ENCODE results near the gene MEGF6. TPM values are rescaled to one million over a fixed set of nuclear protein-coding genes. Genes with fewer than 3 reads are reported as not detected.
A peak's percentile ranks its signal among the peaks of the same experiment; 100 is the strongest.

The MEGF6 gene
- total and polyA plus RNA-seq, 2 donors (not counting 1 experiment from before 2014, with no cell fraction given), result 43.2 to 77.3 TPM

GRCh38 chr1:3650248-3651025 lies 39.1 kb upstream of the MEGF6 start:
- no peaks in the 10 kb centered on the region for H3K9me3 Mint-ChIP-seq (ENCODE audit: insufficient read depth)
- peak; percentile 55 for DNase-seq
- peak overlapping the region; percentile 73 for H3K27ac Mint-ChIP-seq
- peak overlapping the region; percentile 91 for H3K4me3 Mint-ChIP-seq
- intact Hi-C loops (cut with micrococcal nuclease), result loop anchor here (1.0 to 10.0 kb wide), 4 partner anchors 16 to 254 kb away; partner anchors contain the start of gene C1orf174
- Histone ChIP-seq H2AFZ (ENCODE audit: insufficient read depth, low read depth, low read length, poor library complexity, severe bottlenecking) (peak overlapping the region; percentile 96), H4K20me1 (ENCODE audit: control insufficient read depth, insufficient read depth, low read length, poor library complexity, severe bottlenecking) (no peaks in the 10 kb centered on the region), H3K4me2 (replicated peaks; ENCODE audit: low read depth, low read length, poor library complexity, severe bottlenecking) (peak overlapping the region; percentile 97), H3K27me3 (replicated peaks in 1 of 4; ENCODE audit: control extremely low read depth in 1 of 4, control insufficient read depth in 3 of 4, insufficient read depth in 4 of 4, low read length in 3 of 4) (peaks cover 0 to 40% (median 25%) of the 10 kb centered on the region in 4 experiments), H3K9me3 (ENCODE audit: control extremely low read depth in 1 of 3, control insufficient read depth in 2 of 3, insufficient read depth in 1 of 3, low read length in 2 of 3) (peaks cover 0 to 27% (median 0%) of the 10 kb centered on the region in 3 donors), H3K27ac (ENCODE audit: low read length in 2 of 2) (no peak overlapping the region), H3K4me3 (ENCODE audit: control extremely low read depth in 1 of 5, extremely low read depth in 1 of 5, insufficient read depth in 1 of 5, low read depth in 2 of 5, low read length in 4 of 5) (peak overlapping the region; percentile 25 to 90 (median 79)), H3K36me3 (replicated peaks in 1 of 2; ENCODE audit: control extremely low read depth in 1 of 2, control insufficient read depth in 1 of 2, extremely low read depth in 1 of 2, insufficient read depth in 2 of 2, low read length in 1 of 2) (peaks cover 0 to 16% of the 10 kb centered on the region in 2 experiments), H3K79me2 (ENCODE audit: control insufficient read depth, insufficient read depth, low read length) (peaks cover 13% of the 10 kb centered on the region), H3K4me1 (ENCODE audit: control insufficient read depth in 2 of 2, insufficient read depth in 2 of 2, low read length in 2 of 2) (peaks cover 37 to 45% of the 10 kb centered on the region in 2 donors), H3K9ac (ENCODE audit: low read length) (peak overlapping the region; percentile 94)
- ChIA-PET CTCF (interaction anchor here (0.6 to 2.2 kb wide), 10 partner anchors 13 to 1510 kb away, joined by 3 to 5 read pairs (median 3); no protein-coding TSS in a partner anchor), POLR2A (interaction anchor here (1.2 to 2.8 kb wide), 2 partner anchors 16 to 31 kb away, joined by 3 to 11 read pairs; no protein-coding TSS in a partner anchor)
- TF ChIP-seq EZH2 (IDR thresholded peaks at IDR 0.05; ENCODE audit: borderline replicate concordance, insufficient read depth, low read depth, low read length, poor library complexity, severe bottlenecking) (no peak), CTCF (IDR thresholded peaks at IDR 0.05) (no peak)
- H3K27me3 Mint-ChIP-seq, result peaks cover 26% of the 10 kb centered on the region
- H3K4me1 Mint-ChIP-seq, result peaks cover 32% of the 10 kb centered on the region
- no peak for ATAC-seq (ENCODE audit: low read depth)
- 12% methylated on average over 42 of the region's 50 CpGs for WGBS (ENCODE audit: insufficient coverage)
